GM12878 (cell line): ENCODE data around the gene TRERF1. TPM values are rescaled to one million over a fixed set of nuclear protein-coding genes. Genes with fewer than 3 reads are reported as not detected.

Experiments used
- ATAC-seq: fragments of 200-7000 bp; cut with Tn5 transposase; 3 replicates; pipeline ENCODE4 v1.9.1; 2020; ENCODE audit warnings: mild to moderate bottlenecking, moderate library complexity
- BruUV-seq: library from RNA; stranded (reverse); fragments of 400-500 nt; replicated peaks from 2 replicates; lab custom pipeline; 2021; lab: Mats Ljungman, UMichigan
- CTCF ChIA-PET: fragments of 300-600 bp; sonication (Branson Sonifier 250); formaldehyde crosslinking; extraction: SDS; loops from one replicate; lab custom pipeline; 2021; ENCODE audit warnings: inconsistent platforms; lab: Yijun Ruan, JAX
- POLR2A ChIA-PET: fragments of 350-600 bp; formaldehyde crosslinking; extraction: SDS; loops from one replicate; lab custom pipeline; 2021; ENCODE audit warnings: inconsistent platforms; lab: Charles Lee
- RAD21 ChIA-PET: fragments of 300-600 bp; sonication (Branson Sonifier 250); formaldehyde crosslinking; loops from one replicate; lab custom pipeline; 2023; ENCODE audit warnings: antibody characterized with exemption; ENCODE audit not compliant: unreplicated experiment; lab: Charles Lee
- SMC1A ChIA-PET: fragments of 300-600 bp; sonication (Branson Sonifier 250); formaldehyde crosslinking; loops from one replicate; lab custom pipeline; 2023; ENCODE audit not compliant: unreplicated experiment, uncharacterized antibody; lab: Charles Lee
- DNase-seq: peaks from one replicate; pipeline ENCODE4 v3.0.0-alpha.2; 2011; ENCODE audit warnings: low read depth, low spot score
- FAIRE-seq: peaks from 3 replicates; lab custom pipeline; 2011; peaks lifted over from hg19 to GRCh38; lab: Jason Lieb, UNC
- H2AFZ ChIP-seq: 2 replicates; pipeline ENCODE4 v1.6.0; 2011; ENCODE audit warnings: low read depth, low read length, control low read depth; ENCODE audit not compliant: control insufficient read depth
- H3K27ac ChIP-seq: 2 replicates; pipeline ENCODE4 v1.5.1; 2011; ENCODE audit warnings: control low read depth; ENCODE audit not compliant: control insufficient read depth, insufficient read depth
- H3K27me3 ChIP-seq, 2 experiments: replicated peaks in 1 of 2; 2 replicates each; pipeline versions ENCODE4 v1.6.0 to v1.6.1; 2011; ENCODE audit warnings: low read length in 1 of 2; ENCODE audit not compliant: control insufficient read depth in 2 of 2, insufficient read depth in 2 of 2
- H3K36me3 ChIP-seq, 2 experiments: 2 replicates each; pipeline ENCODE4 v1.5.1; 2011; ENCODE audit warnings: low read length in 1 of 2; ENCODE audit not compliant: control insufficient read depth in 2 of 2, insufficient read depth in 2 of 2
- H3K4me1 ChIP-seq: 2 replicates; pipeline ENCODE4 v1.6.1; 2011; ENCODE audit warnings: mild to moderate bottlenecking, low read length, moderate library complexity, mixed read lengths; ENCODE audit not compliant: control insufficient read depth, insufficient read depth
- H3K4me2 ChIP-seq: 2 replicates; pipeline ENCODE4 v1.6.0; 2011; ENCODE audit warnings: control low read depth; ENCODE audit not compliant: control insufficient read depth, insufficient read depth
- H3K4me3 ChIP-seq: fragments of 200-600 bp; sonication (generic); 2 replicates; pipeline ENCODE4 v1.5.1; 2016
- H3K79me2 ChIP-seq: 2 replicates; pipeline ENCODE4 v1.6.0; 2011; ENCODE audit warnings: low read length; ENCODE audit not compliant: control insufficient read depth, insufficient read depth
- H3K9ac ChIP-seq: 2 replicates; pipeline ENCODE4 v1.8.0; 2011; ENCODE audit warnings: low read length, control low read depth, mixed read lengths; ENCODE audit not compliant: control insufficient read depth, insufficient read depth
- H3K9me3 ChIP-seq: replicated peaks from 3 replicates; pipeline ENCODE4 v1.5.1; 2011; ENCODE audit warnings: mild to moderate bottlenecking, low read length; ENCODE audit not compliant: control insufficient read depth, insufficient read depth
- H4K20me1 ChIP-seq: 2 replicates; pipeline ENCODE4 v1.6.0; 2011; ENCODE audit not compliant: control insufficient read depth, insufficient read depth
- FOS ChIP-seq: IDR thresholded peaks from 3 replicates; pipeline ENCODE4 v1.6.1; 2011; ENCODE audit warnings: borderline replicate concordance; ENCODE audit not compliant: insufficient read length; ENCODE audit errors: extremely low read depth
- FOXM1 ChIP-seq: IDR thresholded peaks from 2 replicates; pipeline ENCODE4 v1.6.1; 2012; ENCODE audit warnings: low read depth, mild to moderate bottlenecking, inconsistent platforms, low read length, moderate library complexity
- MTA2 ChIP-seq: fragments of 450-650 bp; IDR thresholded peaks from 2 replicates; pipeline ENCODE4 v1.6.1; 2016; ENCODE audit warnings: low read depth, mild to moderate bottlenecking, moderate library complexity
- MYB ChIP-seq: fragments of 150-350 bp; IDR thresholded peaks from 2 replicates; pipeline ENCODE4 v1.6.1; 2014; ENCODE audit warnings: mild to moderate bottlenecking, low read depth, low read length, borderline replicate concordance
- ZBED1 ChIP-seq: IDR thresholded peaks from 2 replicates; pipeline ENCODE4 v1.6.1; 2016; ENCODE audit warnings: borderline replicate concordance
- WGBS: methylation state at CpG from one replicate; pipeline ENCODE4 v1.1.6; 2016; ENCODE audit warnings: low lambda C conversion rate; ENCODE audit not compliant: insufficient replicate concordance, insufficient coverage; ENCODE audit errors: missing lambda C conversion rate; 5-methylcytosine and 5-hydroxymethylcytosine counted together
- in situ Hi-C: fragments of 300-500 bp; cut with MboI; formaldehyde crosslinking; loops from 9 replicates; pipeline ENCODE4 v1.14.3; 2018; ENCODE audit warnings: mixed read lengths
- intact Hi-C: fragments of 100-400 bp; cut with micrococcal nuclease; formaldehyde crosslinking; loops from one replicate; pipeline ENCODE4 v1.14.2; 2022; ENCODE audit not compliant: unreplicated experiment
- polyA plus RNA-seq, 11 experiments: library from polyadenylated mRNA; depleted of rRNA in 4 of 11; unstranded in 6 of 11; stranded (reverse) in 5 of 11; fragments of >200 nt; fragmentation: Nextera tagmentation in 4 of 11; fragmentation: Illumina TruSeq in 1 of 11; extraction: Ambion mirVana in 4 of 11; extraction: Trizol in 1 of 11; gene quantifications; 1 replicate in 1 of 11; 2 replicates in 10 of 11; pipeline versions ENCODE4 v1.2.1 to v1.2.3, GENCODE V29; 2011 to 2016; ENCODE audit warnings: inconsistent platforms in 2 of 11, missing spikeins in 2 of 11, low read depth in 1 of 11
- total RNA-seq, 4 experiments: library from RNA; depleted of rRNA in 3 of 4; stranded (reverse); fragments of >200 nt in 3 of 4; fragmentation: Illumina TruSeq in 1 of 4; extraction: Trizol in 1 of 4; gene quantifications; 2 replicates each; pipeline versions ENCODE4 v1.2.1 to v1.2.3, GENCODE V29; 2013 to 2021
- TF ChIP-seq, protein P1 (sequence below): fragments of 450-650 bp; conservative IDR thresholded peaks from 2 replicates; pipeline ENCODE4 v1.6.1; 2017; ENCODE audit warnings: mild to moderate bottlenecking, moderate library complexity
- TF ChIP-seq, protein P2 (sequence below): fragments of 450-650 bp; formaldehyde crosslinking; IDR thresholded peaks from 2 replicates; pipeline ENCODE4 v1.5.0; 2022; ENCODE audit warnings: mild to moderate bottlenecking, missing genetic modification characterization
- TF ChIP-seq, protein P3 (sequence below): fragments of 450-650 bp; IDR thresholded peaks from 2 replicates; pipeline ENCODE4 v1.6.1; 2014; ENCODE audit warnings: mild to moderate bottlenecking
- TF ChIP-seq, protein P4 (sequence below): fragments of 150-350 bp; IDR thresholded peaks from 2 replicates; pipeline ENCODE4 v1.6.1; 2016; ENCODE audit warnings: low read depth, low read length
- TF ChIP-seq, protein P5 (sequence below): IDR thresholded peaks from 2 replicates; pipeline ENCODE4 v1.6.1; 2012; ENCODE audit warnings: mild to moderate bottlenecking, low read depth, low read length

The TRERF1 gene
- total and polyA plus RNA-seq, 10 of the 15 experiments (the other 5 are each of a cell fraction or from before 2014, with no cell fraction given): 2.2 to 19.4 (median 7.2) TPM

DNA sequence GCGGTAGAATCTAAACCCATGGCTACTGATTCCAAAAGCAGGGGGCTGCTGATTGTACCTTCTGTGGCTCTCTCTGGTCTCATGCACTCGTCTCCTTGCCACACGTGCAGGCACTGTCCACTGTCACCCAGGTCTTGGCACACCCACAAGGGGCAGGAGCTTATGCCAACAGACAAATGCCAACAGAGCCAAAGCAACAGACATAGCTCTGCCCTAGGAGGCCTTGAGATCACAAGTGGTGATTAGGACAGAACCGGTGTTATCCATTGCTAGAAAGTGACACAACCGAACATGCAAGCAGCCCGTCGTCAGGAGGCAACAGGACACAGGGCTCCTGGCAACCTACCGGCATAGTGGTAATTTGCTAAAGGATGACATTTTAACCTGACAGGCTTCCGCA is 197.2 kb downstream of the TRERF1 start:
- Histone ChIP-seq H4K20me1 (no peaks in the 10 kb centered on the region), H2AFZ (no peak overlapping the region), H3K4me2 (no peak overlapping the region), H3K4me3 (no peak overlapping the region), H3K9ac (no peak overlapping the region), H3K9me3 (no peaks in the 10 kb centered on the region), H3K4me1 (no peaks in the 10 kb centered on the region), H3K79me2 (no peaks in the 10 kb centered on the region), H3K36me3 (peaks cover 0 to 7% of the 10 kb centered on the region in 2 experiments; a peak in 2 of 4 replicates), H3K27ac (no peak overlapping the region), H3K27me3 (no peaks in the 10 kb centered on the region)
- POLR2A ChIA-PET: no interaction called here
- WGBS: 85% methylated on average over 9 of the region's 9 CpGs
- no TSS peak for BruUV-seq
- intact Hi-C loops: no loop called here
- DNase-seq: no peak
- ATAC-seq: no peak
- SMC1A ChIA-PET: no interaction called here
- FAIRE-seq: no peak
- CTCF ChIA-PET: interaction anchor here (1.8 kb wide), 1 partner anchor 277 kb away, joined by 4 read pairs; no protein-coding TSS in a partner anchor
- in situ Hi-C loops: no loop called here
- RAD21 ChIA-PET: interaction anchor here (0.6 kb wide), 1 partner anchor 573 kb away, joined by 3 read pairs; no protein-coding TSS in a partner anchor
- TF ChIP-seq FOXM1 (no peak), FOS (no peak), MTA2 (no peak), MYB (no peak), ZBED1 (no peak)
- TF ChIP-seq, protein P1, sequence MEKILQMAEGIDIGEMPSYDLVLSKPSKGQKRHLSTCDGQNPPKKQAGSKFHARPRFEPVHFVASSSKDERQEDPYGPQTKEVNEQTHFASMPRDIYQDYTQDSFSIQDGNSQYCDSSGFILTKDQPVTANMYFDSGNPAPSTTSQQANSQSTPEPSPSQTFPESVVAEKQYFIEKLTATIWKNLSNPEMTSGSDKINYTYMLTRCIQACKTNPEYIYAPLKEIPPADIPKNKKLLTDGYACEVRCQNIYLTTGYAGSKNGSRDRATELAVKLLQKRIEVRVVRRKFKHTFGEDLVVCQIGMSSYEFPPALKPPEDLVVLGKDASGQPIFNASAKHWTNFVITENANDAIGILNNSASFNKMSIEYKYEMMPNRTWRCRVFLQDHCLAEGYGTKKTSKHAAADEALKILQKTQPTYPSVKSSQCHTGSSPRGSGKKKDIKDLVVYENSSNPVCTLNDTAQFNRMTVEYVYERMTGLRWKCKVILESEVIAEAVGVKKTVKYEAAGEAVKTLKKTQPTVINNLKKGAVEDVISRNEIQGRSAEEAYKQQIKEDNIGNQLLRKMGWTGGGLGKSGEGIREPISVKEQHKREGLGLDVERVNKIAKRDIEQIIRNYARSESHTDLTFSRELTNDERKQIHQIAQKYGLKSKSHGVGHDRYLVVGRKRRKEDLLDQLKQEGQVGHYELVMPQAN: no peak
- TF ChIP-seq, protein P2, sequence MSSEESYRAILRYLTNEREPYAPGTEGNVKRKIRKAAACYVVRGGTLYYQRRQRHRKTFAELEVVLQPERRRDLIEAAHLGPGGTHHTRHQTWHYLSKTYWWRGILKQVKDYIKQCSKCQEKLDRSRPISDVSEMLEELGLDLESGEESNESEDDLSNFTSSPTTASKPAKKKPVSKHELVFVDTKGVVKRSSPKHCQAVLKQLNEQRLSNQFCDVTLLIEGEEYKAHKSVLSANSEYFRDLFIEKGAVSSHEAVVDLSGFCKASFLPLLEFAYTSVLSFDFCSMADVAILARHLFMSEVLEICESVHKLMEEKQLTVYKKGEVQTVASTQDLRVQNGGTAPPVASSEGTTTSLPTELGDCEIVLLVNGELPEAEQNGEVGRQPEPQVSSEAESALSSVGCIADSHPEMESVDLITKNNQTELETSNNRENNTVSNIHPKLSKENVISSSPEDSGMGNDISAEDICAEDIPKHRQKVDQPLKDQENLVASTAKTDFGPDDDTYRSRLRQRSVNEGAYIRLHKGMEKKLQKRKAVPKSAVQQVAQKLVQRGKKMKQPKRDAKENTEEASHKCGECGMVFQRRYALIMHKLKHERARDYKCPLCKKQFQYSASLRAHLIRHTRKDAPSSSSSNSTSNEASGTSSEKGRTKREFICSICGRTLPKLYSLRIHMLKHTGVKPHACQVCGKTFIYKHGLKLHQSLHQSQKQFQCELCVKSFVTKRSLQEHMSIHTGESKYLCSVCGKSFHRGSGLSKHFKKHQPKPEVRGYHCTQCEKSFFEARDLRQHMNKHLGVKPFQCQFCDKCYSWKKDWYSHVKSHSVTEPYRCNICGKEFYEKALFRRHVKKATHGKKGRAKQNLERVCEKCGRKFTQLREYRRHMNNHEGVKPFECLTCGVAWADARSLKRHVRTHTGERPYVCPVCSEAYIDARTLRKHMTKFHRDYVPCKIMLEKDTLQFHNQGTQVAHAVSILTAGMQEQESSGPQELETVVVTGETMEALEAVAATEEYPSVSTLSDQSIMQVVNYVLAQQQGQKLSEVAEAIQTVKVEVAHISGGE (CRISPR knock-in tag): no peak
- TF ChIP-seq, protein P3, sequence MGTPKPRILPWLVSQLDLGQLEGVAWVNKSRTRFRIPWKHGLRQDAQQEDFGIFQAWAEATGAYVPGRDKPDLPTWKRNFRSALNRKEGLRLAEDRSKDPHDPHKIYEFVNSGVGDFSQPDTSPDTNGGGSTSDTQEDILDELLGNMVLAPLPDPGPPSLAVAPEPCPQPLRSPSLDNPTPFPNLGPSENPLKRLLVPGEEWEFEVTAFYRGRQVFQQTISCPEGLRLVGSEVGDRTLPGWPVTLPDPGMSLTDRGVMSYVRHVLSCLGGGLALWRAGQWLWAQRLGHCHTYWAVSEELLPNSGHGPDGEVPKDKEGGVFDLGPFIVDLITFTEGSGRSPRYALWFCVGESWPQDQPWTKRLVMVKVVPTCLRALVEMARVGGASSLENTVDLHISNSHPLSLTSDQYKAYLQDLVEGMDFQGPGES: no peak
- TF ChIP-seq, protein P4, sequence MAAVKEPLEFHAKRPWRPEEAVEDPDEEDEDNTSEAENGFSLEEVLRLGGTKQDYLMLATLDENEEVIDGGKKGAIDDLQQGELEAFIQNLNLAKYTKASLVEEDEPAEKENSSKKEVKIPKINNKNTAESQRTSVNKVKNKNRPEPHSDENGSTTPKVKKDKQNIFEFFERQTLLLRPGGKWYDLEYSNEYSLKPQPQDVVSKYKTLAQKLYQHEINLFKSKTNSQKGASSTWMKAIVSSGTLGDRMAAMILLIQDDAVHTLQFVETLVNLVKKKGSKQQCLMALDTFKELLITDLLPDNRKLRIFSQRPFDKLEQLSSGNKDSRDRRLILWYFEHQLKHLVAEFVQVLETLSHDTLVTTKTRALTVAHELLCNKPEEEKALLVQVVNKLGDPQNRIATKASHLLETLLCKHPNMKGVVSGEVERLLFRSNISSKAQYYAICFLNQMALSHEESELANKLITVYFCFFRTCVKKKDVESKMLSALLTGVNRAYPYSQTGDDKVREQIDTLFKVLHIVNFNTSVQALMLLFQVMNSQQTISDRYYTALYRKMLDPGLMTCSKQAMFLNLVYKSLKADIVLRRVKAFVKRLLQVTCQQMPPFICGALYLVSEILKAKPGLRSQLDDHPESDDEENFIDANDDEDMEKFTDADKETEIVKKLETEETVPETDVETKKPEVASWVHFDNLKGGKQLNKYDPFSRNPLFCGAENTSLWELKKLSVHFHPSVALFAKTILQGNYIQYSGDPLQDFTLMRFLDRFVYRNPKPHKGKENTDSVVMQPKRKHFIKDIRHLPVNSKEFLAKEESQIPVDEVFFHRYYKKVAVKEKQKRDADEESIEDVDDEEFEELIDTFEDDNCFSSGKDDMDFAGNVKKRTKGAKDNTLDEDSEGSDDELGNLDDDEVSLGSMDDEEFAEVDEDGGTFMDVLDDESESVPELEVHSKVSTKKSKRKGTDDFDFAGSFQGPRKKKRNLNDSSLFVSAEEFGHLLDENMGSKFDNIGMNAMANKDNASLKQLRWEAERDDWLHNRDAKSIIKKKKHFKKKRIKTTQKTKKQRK: no peak
- TF ChIP-seq, protein P5, sequence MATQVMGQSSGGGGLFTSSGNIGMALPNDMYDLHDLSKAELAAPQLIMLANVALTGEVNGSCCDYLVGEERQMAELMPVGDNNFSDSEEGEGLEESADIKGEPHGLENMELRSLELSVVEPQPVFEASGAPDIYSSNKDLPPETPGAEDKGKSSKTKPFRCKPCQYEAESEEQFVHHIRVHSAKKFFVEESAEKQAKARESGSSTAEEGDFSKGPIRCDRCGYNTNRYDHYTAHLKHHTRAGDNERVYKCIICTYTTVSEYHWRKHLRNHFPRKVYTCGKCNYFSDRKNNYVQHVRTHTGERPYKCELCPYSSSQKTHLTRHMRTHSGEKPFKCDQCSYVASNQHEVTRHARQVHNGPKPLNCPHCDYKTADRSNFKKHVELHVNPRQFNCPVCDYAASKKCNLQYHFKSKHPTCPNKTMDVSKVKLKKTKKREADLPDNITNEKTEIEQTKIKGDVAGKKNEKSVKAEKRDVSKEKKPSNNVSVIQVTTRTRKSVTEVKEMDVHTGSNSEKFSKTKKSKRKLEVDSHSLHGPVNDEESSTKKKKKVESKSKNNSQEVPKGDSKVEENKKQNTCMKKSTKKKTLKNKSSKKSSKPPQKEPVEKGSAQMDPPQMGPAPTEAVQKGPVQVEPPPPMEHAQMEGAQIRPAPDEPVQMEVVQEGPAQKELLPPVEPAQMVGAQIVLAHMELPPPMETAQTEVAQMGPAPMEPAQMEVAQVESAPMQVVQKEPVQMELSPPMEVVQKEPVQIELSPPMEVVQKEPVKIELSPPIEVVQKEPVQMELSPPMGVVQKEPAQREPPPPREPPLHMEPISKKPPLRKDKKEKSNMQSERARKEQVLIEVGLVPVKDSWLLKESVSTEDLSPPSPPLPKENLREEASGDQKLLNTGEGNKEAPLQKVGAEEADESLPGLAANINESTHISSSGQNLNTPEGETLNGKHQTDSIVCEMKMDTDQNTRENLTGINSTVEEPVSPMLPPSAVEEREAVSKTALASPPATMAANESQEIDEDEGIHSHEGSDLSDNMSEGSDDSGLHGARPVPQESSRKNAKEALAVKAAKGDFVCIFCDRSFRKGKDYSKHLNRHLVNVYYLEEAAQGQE: no peak
